OCI-LY1 (cell line): Measurements from ENCODE around the gene NDRG4.

Experiments used
- H2AFZ ChIP-seq: fragments of 200-600 bp; sonication (generic), shearing (Covaris generic); 2 replicates; pipeline ENCODE4 v1.6.0; 2014; ENCODE audit warnings: antibody characterized with exemption, mild to moderate bottlenecking, low read length
- H3F3A ChIP-seq: fragments of 200-600 bp; sonication (generic), shearing (Covaris generic); 2 replicates; pipeline ENCODE4 v1.6.0; 2014; ENCODE audit warnings: mild to moderate bottlenecking, antibody characterized with exemption, low read length, moderate library complexity; ENCODE audit not compliant: insufficient read depth
- H3K27ac ChIP-seq: fragments of 200-600 bp; sonication (generic); 2 replicates; pipeline ENCODE4 v1.5.1; 2014; ENCODE audit warnings: low read length, mixed run types, mild to moderate bottlenecking, low read depth; ENCODE audit not compliant: poor library complexity, severe bottlenecking
- H3K27me3 ChIP-seq: fragments of 200-600 bp; sonication (generic); 2 replicates; pipeline ENCODE4 v1.6.0; 2014; ENCODE audit warnings: antibody characterized with exemption, mild to moderate bottlenecking, low read length, moderate library complexity; ENCODE audit not compliant: insufficient read depth
- H3K36me3 ChIP-seq: fragments of 200-600 bp; sonication (generic); 2 replicates; pipeline ENCODE4 v1.6.1; 2014; ENCODE audit warnings: mild to moderate bottlenecking, antibody characterized with exemption, low read length, moderate library complexity, mixed read lengths; ENCODE audit not compliant: insufficient read depth
- H3K4me1 ChIP-seq: fragments of 200-600 bp; sonication (generic); 2 replicates; pipeline ENCODE4 v1.5.1; 2014; ENCODE audit warnings: mild to moderate bottlenecking, low read length, moderate library complexity; ENCODE audit not compliant: insufficient read depth, severe bottlenecking
- H3K4me2 ChIP-seq: fragments of 200-600 bp; sonication (generic), shearing (Covaris generic); 2 replicates; pipeline ENCODE4 v1.6.1; 2014; ENCODE audit warnings: low read length
- H3K4me3 ChIP-seq: fragments of 200-600 bp; sonication (generic); 2 replicates; pipeline ENCODE4 v1.5.1; 2014; ENCODE audit warnings: low read length, low read depth, mild to moderate bottlenecking, mixed read lengths; ENCODE audit not compliant: poor library complexity, severe bottlenecking
- H3K79me2 ChIP-seq: fragments of 200-600 bp; shearing (Covaris generic); 2 replicates; pipeline ENCODE4 v1.6.1; 2016; ENCODE audit warnings: mixed run types, low read length, mixed read lengths; ENCODE audit not compliant: insufficient read depth
- H3K9ac ChIP-seq: fragments of 200-600 bp; sonication (generic), shearing (Covaris generic); 2 replicates; pipeline ENCODE4 v1.6.1; 2014; ENCODE audit warnings: mild to moderate bottlenecking, low read length, mixed read lengths
- H3K9me2 ChIP-seq: fragments of 200-600 bp; sonication (generic), shearing (Covaris generic); 2 replicates; pipeline ENCODE4 v1.6.1; 2014; ENCODE audit warnings: low read depth, mild to moderate bottlenecking, low read length, mixed read lengths
- H3K9me3 ChIP-seq: fragments of 200-600 bp; shearing (Covaris generic); 2 replicates; pipeline ENCODE4 v1.6.1; 2014; ENCODE audit warnings: low read length, mixed read lengths
- H4K20me1 ChIP-seq: fragments of 200-600 bp; sonication (generic), shearing (Covaris generic); 2 replicates; pipeline ENCODE4 v1.6.0; 2016; ENCODE audit warnings: mild to moderate bottlenecking, low read length; ENCODE audit not compliant: insufficient read depth
- EZH2 ChIP-seq: fragments of 200-600 bp; sonication (generic), shearing (Covaris generic); IDR thresholded peaks from 2 replicates; pipeline ENCODE4 v1.8.0; 2017; ENCODE audit warnings: borderline replicate concordance, mixed run types, mild to moderate bottlenecking, antibody characterized with exemption, low read length, moderate library complexity, mixed read lengths
- TF ChIP-seq, protein P1 (sequence below): fragments of 200-600 bp; sonication (generic), shearing (Covaris generic); IDR thresholded peaks from 2 replicates; pipeline ENCODE4 v1.5.1; 2017; ENCODE audit warnings: mild to moderate bottlenecking, antibody characterized with exemption, low read length, moderate library complexity, mixed read lengths

Gene NDRG4

DNA sequence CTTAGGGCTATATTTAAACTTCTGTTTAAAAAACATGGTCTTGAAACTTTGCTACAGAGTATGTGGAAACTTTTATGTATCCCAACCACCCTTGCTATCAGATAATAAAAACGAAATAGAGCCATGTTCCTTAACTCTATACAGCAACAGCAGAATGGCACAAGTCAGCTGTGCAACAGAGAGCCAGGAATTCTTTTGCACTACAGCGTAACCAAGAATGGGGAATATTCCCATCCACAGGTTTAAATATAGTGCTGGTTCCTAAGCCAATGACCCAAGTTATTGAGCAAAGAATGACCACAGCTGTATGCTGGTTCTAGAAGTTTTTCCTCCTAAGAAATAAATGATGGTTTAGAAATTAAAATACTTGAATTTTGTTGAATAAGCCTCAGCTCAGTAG is 48.4 kb downstream of the NDRG4 start:
- Histone ChIP-seq H3K36me3 (peaks cover 99% of the 10 kb centered on the region), H3K9me2 (no peaks in the 10 kb centered on the region), H3K4me2 (no peak overlapping the region), H3K4me1 (no peaks in the 10 kb centered on the region), H3K4me3 (no peak overlapping the region), H4K20me1 (0 out of 2 replicates have a peak, but pooled peaks cover 2% of the 10 kb centered on the region), H2AFZ (no peak overlapping the region), H3K27ac (no peak overlapping the region), H3K79me2 (no peaks in the 10 kb centered on the region), H3F3A (0 out of 2 replicates have a peak, but pooled peaks cover 7% of the 10 kb centered on the region), H3K9me3 (no peaks in the 10 kb centered on the region), H3K9ac (no peak overlapping the region), H3K27me3 (no peaks in the 10 kb centered on the region)
- TF ChIP-seq EZH2 = no peak
- TF ChIP-seq, protein P1, sequence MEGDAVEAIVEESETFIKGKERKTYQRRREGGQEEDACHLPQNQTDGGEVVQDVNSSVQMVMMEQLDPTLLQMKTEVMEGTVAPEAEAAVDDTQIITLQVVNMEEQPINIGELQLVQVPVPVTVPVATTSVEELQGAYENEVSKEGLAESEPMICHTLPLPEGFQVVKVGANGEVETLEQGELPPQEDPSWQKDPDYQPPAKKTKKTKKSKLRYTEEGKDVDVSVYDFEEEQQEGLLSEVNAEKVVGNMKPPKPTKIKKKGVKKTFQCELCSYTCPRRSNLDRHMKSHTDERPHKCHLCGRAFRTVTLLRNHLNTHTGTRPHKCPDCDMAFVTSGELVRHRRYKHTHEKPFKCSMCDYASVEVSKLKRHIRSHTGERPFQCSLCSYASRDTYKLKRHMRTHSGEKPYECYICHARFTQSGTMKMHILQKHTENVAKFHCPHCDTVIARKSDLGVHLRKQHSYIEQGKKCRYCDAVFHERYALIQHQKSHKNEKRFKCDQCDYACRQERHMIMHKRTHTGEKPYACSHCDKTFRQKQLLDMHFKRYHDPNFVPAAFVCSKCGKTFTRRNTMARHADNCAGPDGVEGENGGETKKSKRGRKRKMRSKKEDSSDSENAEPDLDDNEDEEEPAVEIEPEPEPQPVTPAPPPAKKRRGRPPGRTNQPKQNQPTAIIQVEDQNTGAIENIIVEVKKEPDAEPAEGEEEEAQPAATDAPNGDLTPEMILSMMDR = no peak

DNA sequence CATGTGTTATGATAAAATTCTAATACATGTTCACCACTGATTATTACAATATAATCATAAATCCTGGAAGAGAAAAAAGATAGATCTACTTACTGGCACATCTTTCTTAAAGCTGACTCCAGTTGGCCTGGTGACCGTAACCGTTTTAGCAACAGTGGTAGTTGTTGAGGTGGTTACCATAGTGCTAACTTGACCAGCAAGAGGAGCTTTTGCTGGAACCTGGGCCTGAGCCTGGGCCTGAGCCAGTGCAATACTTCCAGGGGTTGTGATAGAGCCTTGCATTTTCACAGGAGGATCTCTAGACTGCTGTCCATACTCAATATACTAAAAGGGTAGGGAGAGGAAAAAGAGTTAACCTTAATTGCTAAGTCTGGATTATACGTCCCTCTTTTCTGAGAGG is 51.6 kb downstream of the NDRG4 start:
- H3F3A ChIP-seq = 0 out of 2 replicates have a peak, but pooled peaks cover 7% of the 10 kb centered on the region
- no peaks in the 10 kb centered on the region for H3K9me2 ChIP-seq
- no peak overlapping the region for H3K27ac ChIP-seq
- no peak overlapping the region for H2AFZ ChIP-seq
- H4K20me1 ChIP-seq = no peaks in the 10 kb centered on the region
- H3K4me2 ChIP-seq = no peak overlapping the region
- no peaks in the 10 kb centered on the region for H3K27me3 ChIP-seq
- H3K4me1 ChIP-seq = no peaks in the 10 kb centered on the region
- H3K4me3 ChIP-seq = no peak overlapping the region
- H3K9ac ChIP-seq = no peak overlapping the region
- TF ChIP-seq, protein P1 = no peak
- TF ChIP-seq EZH2 = no peak
- H3K36me3 ChIP-seq = peaks cover 99% of the 10 kb centered on the region
- no peaks in the 10 kb centered on the region for H3K79me2 ChIP-seq
- no peaks in the 10 kb centered on the region for H3K9me3 ChIP-seq

DNA sequence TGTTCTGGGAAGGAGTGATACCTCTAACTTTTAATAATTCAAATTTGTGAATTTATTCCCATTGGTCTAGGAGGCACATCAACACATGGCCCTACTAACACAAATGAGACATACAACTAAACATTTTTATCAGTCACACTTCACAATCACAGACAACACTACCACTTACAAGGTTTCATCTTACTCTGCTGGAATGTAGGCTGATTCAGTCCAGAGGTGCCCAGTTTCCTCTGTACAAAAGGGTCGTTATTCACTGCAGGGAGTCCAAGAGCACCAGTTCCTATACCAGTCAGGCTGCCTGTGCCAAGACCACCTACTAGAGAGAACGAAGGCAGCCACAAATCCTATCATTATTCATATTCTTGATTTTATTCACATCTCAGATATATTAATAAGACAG is 56.7 kb downstream of the NDRG4 start:
- Histone ChIP-seq H3K27ac (no peak overlapping the region), H3K9me2 (no peaks in the 10 kb centered on the region), H2AFZ (no peak overlapping the region), H3K9ac (no peak overlapping the region), H3K27me3 (no peaks in the 10 kb centered on the region), H3K4me2 (no peak overlapping the region), H3K4me3 (no peak overlapping the region), H3K4me1 (no peaks in the 10 kb centered on the region), H4K20me1 (no peaks in the 10 kb centered on the region), H3K9me3 (no peaks in the 10 kb centered on the region), H3K36me3 (peaks cover 100% of the 10 kb centered on the region), H3K79me2 (no peaks in the 10 kb centered on the region), H3F3A (no peaks in the 10 kb centered on the region; the same call in 1 of the 2 replicates)
- TF ChIP-seq, protein P1 = no peak
- TF ChIP-seq EZH2 = no peak
